Astrocyte of the cerebellum (primary cell): ENCODE data around the gene AKNA.

Experiments used
- DNase-seq: peaks from one replicate; pipeline ENCODE4 v3.0.0-alpha.2; 2011; ENCODE audit warnings: low read depth
- H3K4me3 ChIP-seq: 2 replicates; pipeline ENCODE4 v1.5.1; 2011; ENCODE audit warnings: mild to moderate bottlenecking, low read depth, low read length, moderate library complexity
- CTCF ChIP-seq: IDR thresholded peaks from 2 replicates; pipeline ENCODE4 v1.5.1; 2012; ENCODE audit warnings: low read length, low read depth, moderate library complexity, mild to moderate bottlenecking; ENCODE audit errors: missing control alignments
- in situ Hi-C: cut with HindIII; loops from 2 replicates; pipeline ENCODE4 v1.10.0; 2017; ENCODE audit warnings: low sequenced_read_pairs

AKNA gene

GRCh38 chr9:114411452-114411851 lies 23.7 kb upstream of the AKNA start:
- no peak for TF ChIP-seq CTCF
- in situ Hi-C loops = no loop called here
- no peak overlapping the region for H3K4me3 ChIP-seq
- no peak for DNase-seq

- no peak for TF ChIP-seq CTCF
- in situ Hi-C loops = no loop called here
- no peak for DNase-seq
- H3K4me3 ChIP-seq = no peak overlapping the region
Measured at GRCh38 chr9:114410910-114411309, 23.1 kb upstream of the AKNA start.

GRCh38 chr9:114409842-114410241 lies 22.1 kb upstream of the AKNA start:
- in situ Hi-C loops = no loop called here
- TF ChIP-seq CTCF = no peak
- no peak overlapping the region for H3K4me3 ChIP-seq
- no peak for DNase-seq

GRCh38 chr9:114409103-114409780 lies 21.5 kb upstream of the AKNA start:
- H3K4me3 ChIP-seq = no peak overlapping the region
- DNase-seq = no peak
- in situ Hi-C loops = no loop called here
- no peak for TF ChIP-seq CTCF

- in situ Hi-C loops = no loop called here
- DNase-seq = no peak
- H3K4me3 ChIP-seq = no peak overlapping the region
- no peak for TF ChIP-seq CTCF
Measured at GRCh38 chr9:114408645-114409044, 20.9 kb upstream of the AKNA start.

- H3K4me3 ChIP-seq = no peak overlapping the region
- TF ChIP-seq CTCF = no peak
- in situ Hi-C loops = no loop called here
- DNase-seq = no peak
Measured at GRCh38 chr9:114407889-114408288, 20.1 kb upstream of the AKNA start.
